Smooth muscle cell (in vitro differentiated cells): ENCODE data around the gene CLEC16A. TPM values are rescaled to one million over a fixed set of nuclear protein-coding genes. Genes with fewer than 3 reads are reported as not detected.

Experiments
- DNase-seq: peaks from one replicate; lab custom pipeline; 2025; ENCODE audit not compliant: unreplicated experiment; lab: John Stamatoyannopoulos, UW
- H2AFZ ChIP-seq: fragments of 200-600 bp; sonication (generic); 2 replicates; pipeline ENCODE4 v1.6.0; 2016; ENCODE audit warnings: antibody characterized with exemption, low read depth, mild to moderate bottlenecking
- H3F3A ChIP-seq: fragments of 200-600 bp; sonication (generic); 2 replicates; pipeline ENCODE4 v1.6.0; 2017; ENCODE audit warnings: antibody characterized with exemption, low read depth
- H3K27ac ChIP-seq: fragments of 200-600 bp; sonication (generic); 2 replicates; pipeline ENCODE4 v1.5.1; 2016; ENCODE audit warnings: low read depth, mild to moderate bottlenecking
- H3K27me3 ChIP-seq: fragments of 200-600 bp; sonication (generic); 2 replicates; pipeline ENCODE4 v1.6.1; 2016; ENCODE audit warnings: low read depth, mild to moderate bottlenecking
- H3K36me3 ChIP-seq: fragments of 200-600 bp; sonication (generic); 2 replicates; pipeline ENCODE4 v1.5.1; 2016; ENCODE audit warnings: low read depth
- H3K4me1 ChIP-seq: fragments of 200-600 bp; sonication (generic); 2 replicates; pipeline ENCODE4 v1.5.1; 2016; ENCODE audit warnings: low read depth
- H3K4me2 ChIP-seq: fragments of 200-600 bp; sonication (generic); 2 replicates; pipeline ENCODE4 v1.6.0; 2016; ENCODE audit warnings: mild to moderate bottlenecking
- H3K4me3 ChIP-seq: fragments of 200-600 bp; sonication (generic); 2 replicates; pipeline ENCODE4 v1.5.1; 2016; ENCODE audit warnings: mild to moderate bottlenecking
- H3K79me2 ChIP-seq: fragments of 200-600 bp; sonication (generic); 2 replicates; pipeline ENCODE4 v1.6.0; 2016; ENCODE audit warnings: low read depth, mild to moderate bottlenecking
- H3K9ac ChIP-seq: fragments of 200-600 bp; sonication (generic); 2 replicates; pipeline ENCODE4 v1.6.0; 2016; ENCODE audit warnings: low read depth
- H3K9me3 ChIP-seq: fragments of 200-600 bp; sonication (generic); replicated peaks from 2 replicates; pipeline ENCODE4 v1.5.1; 2016; ENCODE audit warnings: low read depth
- H4K20me1 ChIP-seq: fragments of 200-600 bp; sonication (generic); 2 replicates; pipeline ENCODE4 v1.6.0; 2016; ENCODE audit warnings: low read depth
- CTCF ChIP-seq: fragments of 200-600 bp; sonication (generic); IDR thresholded peaks from 2 replicates; pipeline ENCODE4 v1.5.1; 2017; ENCODE audit warnings: borderline replicate concordance, mild to moderate bottlenecking, antibody characterized with exemption; ENCODE audit not compliant: insufficient read depth, poor library complexity, severe bottlenecking
- WGBS: methylation state at CpG from one replicate; pipeline ENCODE4 v1.1.7; 2016; ENCODE audit warnings: low lambda C conversion rate; 5-methylcytosine and 5-hydroxymethylcytosine counted together
- polyA plus RNA-seq: library from polyadenylated mRNA; unstranded; fragments of >200 nt; fragmentation: Nextera tagmentation; extraction: Ambion mirVana; gene quantifications from 2 replicates; pipeline ENCODE4 v1.2.1, GENCODE V29; 2016
- total RNA-seq: library from RNA; depleted of rRNA; stranded (reverse); fragments of >200 nt; gene quantifications from 2 replicates; pipeline ENCODE4 v1.2.3, GENCODE V29; 2014

CLEC16A gene
- total and polyA plus RNA-seq, 2 experiments from 2014 or later, result 12.6 to 16.2 TPM

DNA sequence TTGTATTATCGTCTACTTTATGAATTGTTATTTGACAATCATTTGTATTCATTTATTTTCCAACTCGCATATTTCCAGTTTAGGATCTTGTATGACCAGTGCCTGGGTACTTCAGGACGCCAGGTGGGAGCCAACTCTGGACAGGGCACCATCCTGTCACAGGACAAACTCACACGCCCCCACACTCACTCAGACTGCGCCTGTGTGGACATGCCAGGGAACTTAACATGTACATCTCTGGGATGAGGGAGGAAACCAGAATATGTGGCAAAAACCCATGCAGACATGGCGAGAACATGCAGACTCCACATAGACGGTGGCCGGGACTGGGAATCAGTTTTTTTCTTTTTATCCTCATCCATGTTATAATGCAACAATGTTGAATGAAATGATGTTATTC lies 68.5 kb downstream of the CLEC16A start:
- H3K4me2 ChIP-seq, result no peak overlapping the region
- no peak overlapping the region for H3K9ac ChIP-seq
- no peaks in the 10 kb centered on the region for H4K20me1 ChIP-seq
- WGBS, result 90% methylated on average over 8 of the region's 8 CpGs
- no peak overlapping the region for H3K27ac ChIP-seq
- H3K9me3 ChIP-seq, result no peaks in the 10 kb centered on the region
- no peak overlapping the region for H2AFZ ChIP-seq
- no peak for DNase-seq
- no peak overlapping the region for H3K4me3 ChIP-seq
- H3K27me3 ChIP-seq, result no peaks in the 10 kb centered on the region
- H3F3A ChIP-seq, result peaks cover 4% of the 10 kb centered on the region
- peaks cover 7% of the 10 kb centered on the region for H3K4me1 ChIP-seq
- no peak for TF ChIP-seq CTCF
- H3K79me2 ChIP-seq, result no peaks in the 10 kb centered on the region
- H3K36me3 ChIP-seq, result no peaks in the 10 kb centered on the region

DNA sequence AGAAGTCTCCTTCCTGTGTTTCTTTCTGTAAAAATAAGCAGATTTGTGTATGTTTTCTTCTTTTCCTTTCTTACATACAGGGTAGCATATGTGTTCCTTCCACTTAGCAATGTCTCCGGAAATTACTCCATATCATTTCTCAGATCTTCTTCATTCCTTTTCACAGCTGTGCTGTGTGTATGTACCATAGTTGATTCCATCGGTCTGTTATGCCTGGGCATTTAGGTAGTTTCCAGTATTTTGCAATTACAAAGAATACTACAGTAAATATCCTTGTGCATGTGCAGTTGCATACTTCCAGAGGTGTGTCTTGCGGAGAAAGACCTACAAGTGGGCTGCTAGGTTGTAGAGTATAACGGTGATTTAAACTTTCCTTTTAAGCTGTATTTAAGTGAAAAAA lies 69.8 kb downstream of the CLEC16A start:
- no peak overlapping the region for H3K27ac ChIP-seq
- H3K79me2 ChIP-seq, result no peaks in the 10 kb centered on the region
- H4K20me1 ChIP-seq, result no peaks in the 10 kb centered on the region
- no peak for DNase-seq
- no peak overlapping the region for H3K4me2 ChIP-seq
- no peaks in the 10 kb centered on the region for H3K27me3 ChIP-seq
- 74% methylated on average over 4 of the region's 4 CpGs for WGBS
- H3K9ac ChIP-seq, result no peak overlapping the region
- H3K4me1 ChIP-seq, result no peaks in the 10 kb centered on the region
- H3K36me3 ChIP-seq, result no peaks in the 10 kb centered on the region
- no peak overlapping the region for H3K4me3 ChIP-seq
- H2AFZ ChIP-seq, result no peak overlapping the region
- no peak for TF ChIP-seq CTCF
- H3F3A ChIP-seq, result peaks cover 1% of the 10 kb centered on the region
- no peaks in the 10 kb centered on the region for H3K9me3 ChIP-seq

DNA sequence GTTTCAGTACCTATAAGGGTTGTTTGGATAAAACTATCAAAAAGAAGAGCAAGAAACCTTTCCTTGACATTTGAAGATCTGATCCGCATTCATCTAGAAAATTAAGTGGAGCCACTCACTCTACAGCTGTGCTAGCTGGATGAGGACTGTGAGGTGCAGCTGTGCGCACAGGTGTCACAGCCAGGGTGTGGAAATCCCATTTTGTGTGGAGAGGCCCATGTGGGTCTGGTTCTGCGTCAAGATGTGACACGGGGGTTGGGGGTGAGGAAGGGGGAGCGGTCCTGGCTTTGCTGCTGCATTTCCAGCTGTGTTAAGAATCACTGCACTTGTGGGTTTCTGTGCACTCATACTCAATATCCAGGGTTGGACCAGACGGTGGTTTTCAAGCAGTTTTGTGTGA lies 70.7 kb downstream of the CLEC16A start:
- Histone ChIP-seq H4K20me1 (no peaks in the 10 kb centered on the region), H3K4me3 (no peak overlapping the region), H3K27ac (no peak overlapping the region), H3K9me3 (no peaks in the 10 kb centered on the region), H3K4me2 (no peak overlapping the region), H2AFZ (no peak overlapping the region), H3K4me1 (no peaks in the 10 kb centered on the region), H3F3A (no peaks in the 10 kb centered on the region), H3K9ac (no peak overlapping the region), H3K79me2 (no peaks in the 10 kb centered on the region), H3K27me3 (no peaks in the 10 kb centered on the region), H3K36me3 (no peaks in the 10 kb centered on the region)
- no peak for DNase-seq
- TF ChIP-seq CTCF, result no peak
- WGBS, result 91% methylated on average over 6 of the region's 6 CpGs

DNA sequence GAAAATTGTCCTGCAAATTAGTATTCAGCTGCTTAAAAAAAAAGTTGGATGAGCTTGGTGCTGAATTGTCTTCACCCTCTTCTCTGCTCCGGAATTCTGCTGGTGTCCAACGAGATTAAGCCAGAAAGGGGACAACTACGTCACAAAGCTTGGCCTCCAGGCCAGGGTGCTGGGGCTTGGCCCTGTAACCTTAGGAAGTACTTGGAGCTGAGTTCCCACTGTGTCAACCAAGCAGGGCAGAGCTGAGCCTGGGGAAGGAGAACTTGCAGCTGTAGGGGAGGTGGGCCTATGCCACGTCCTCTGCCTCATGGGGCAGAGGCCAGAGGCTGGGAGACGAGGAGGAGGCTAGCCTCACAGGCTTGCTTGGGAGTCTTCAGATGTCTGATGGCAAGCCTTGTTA lies 71.2 kb downstream of the CLEC16A start:
- DNase-seq, result no peak
- no peak for TF ChIP-seq CTCF
- no peaks in the 10 kb centered on the region for H4K20me1 ChIP-seq
- H3K27me3 ChIP-seq, result no peaks in the 10 kb centered on the region
- H3K9me3 ChIP-seq, result no peaks in the 10 kb centered on the region
- no peak overlapping the region for H3K9ac ChIP-seq
- H2AFZ ChIP-seq, result no peak overlapping the region
- H3K4me2 ChIP-seq, result no peak overlapping the region
- no peaks in the 10 kb centered on the region for H3F3A ChIP-seq
- H3K36me3 ChIP-seq, result no peaks in the 10 kb centered on the region
- no peaks in the 10 kb centered on the region for H3K79me2 ChIP-seq
- H3K27ac ChIP-seq, result no peak overlapping the region
- 96% methylated on average over 5 of the region's 5 CpGs for WGBS
- no peak overlapping the region for H3K4me3 ChIP-seq
- no peaks in the 10 kb centered on the region for H3K4me1 ChIP-seq
